NCI-H2107 (cell line): ENCODE results near the gene KLC1.
A peak's percentile ranks its signal among the peaks of the same experiment; 100 is the strongest.

ENCODE experiments used
- DNase-seq: peaks from one replicate; lab custom pipeline; 2025; lab: John Stamatoyannopoulos, UW

The KLC1 gene

DNA sequence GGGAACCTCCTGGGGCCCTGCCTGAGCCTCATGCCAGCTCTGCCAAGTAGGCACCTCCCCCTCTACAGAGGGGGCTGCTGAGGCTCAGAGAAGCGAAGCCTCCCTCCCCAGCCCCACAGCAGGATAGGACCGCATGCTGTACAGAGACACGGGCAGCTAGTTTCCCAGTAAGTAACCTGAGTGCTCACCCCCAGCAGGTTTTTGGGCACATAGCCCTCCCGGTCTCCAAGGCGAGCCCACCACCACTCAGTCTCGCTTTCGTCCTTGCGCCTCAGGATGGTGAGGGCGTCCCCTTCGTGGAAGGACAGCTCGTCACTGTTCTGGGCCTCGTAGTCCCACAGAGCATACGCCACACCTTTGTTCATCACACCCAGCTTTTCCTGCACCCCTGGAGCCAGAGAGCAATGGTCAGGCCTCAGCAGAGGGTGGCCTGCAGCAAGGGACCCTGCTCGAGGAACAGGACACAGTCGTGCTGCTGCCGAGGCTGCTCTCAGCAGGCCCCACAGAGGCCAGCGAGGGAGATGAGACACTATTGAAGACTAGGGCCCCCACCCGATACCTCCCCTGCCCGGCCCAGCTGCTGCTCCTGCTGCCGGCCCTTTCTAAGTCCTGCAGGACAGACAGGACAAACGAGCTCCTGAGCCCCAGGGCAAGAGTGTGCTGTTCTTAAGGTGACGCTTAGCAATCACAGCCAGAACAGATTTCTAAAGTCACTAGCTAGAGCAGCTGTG is 107.0 kb downstream of the KLC1 start:
- DNase-seq: no peak

DNA sequence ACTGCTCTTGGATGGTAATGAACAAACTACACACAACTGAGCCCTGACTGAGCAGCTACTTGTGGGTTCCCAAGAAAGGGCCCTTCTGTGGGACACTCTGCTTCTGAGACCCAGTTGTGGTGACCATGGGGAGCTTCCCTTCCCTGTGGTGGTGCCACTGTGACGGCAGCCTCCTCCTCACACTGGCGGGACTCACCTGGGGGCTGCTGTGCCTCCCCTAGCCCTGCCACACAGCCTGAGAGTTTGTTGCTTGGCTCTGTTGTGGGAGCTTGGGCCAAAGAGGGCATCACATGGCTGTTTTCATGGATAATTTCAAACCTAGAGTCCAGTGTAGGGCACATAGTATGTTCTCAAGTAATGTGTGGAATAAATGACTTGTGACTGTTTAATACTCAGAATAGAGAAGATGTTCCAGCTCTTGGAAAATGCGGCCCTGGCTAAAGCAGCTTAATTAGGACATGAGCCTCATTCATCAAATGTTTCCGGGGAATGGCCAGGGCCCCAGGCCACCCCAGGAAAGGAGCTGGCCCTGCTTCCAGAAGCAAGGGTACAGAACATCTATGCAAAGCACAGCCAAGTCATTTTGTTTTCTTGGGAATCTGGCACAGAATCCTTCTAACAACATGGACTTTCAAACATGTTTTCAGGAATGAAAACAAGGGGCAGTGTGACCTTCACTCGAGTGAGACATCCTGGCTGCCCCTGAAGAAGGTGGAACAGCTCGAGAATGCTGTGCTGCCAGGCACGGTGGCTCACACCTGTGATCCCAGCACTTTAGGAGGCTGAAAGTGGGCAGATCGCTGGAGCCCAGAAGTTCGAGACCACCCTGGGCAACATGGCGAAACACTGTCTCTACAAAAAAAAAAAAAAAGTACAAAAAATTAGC is 107.8 kb downstream of the KLC1 start:
- DNase-seq: no peak

DNA sequence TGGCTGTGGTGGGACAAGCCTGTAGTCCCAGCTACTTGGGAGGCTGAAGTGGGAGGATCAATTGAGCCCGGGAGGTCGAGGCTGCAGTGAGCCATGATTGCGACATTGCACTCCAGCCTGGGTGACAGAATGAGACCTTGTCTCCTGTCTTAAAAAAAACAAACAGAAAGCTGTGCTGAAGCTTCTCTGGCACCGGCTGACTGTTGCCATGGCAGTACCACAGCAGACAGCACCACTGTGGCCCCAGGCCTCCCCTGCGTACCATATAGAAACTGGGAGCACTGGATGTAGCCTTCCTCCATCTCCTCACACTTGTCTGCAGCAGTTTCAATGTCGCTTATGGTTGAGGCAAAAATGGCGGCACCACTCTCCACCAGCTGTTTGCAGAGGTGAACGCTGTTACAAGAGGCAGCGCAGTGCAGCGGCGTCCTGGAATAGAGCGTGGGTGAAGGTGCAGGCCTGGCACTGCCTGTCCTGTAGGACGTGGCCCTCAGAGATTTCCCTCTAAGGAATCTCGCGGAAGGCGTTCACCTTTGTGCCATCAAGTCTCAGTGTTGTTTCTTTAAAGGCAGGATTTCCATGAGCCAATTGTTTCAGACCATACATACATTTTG is 108.5 kb downstream of the KLC1 start:
- DNase-seq: no peak

DNA sequence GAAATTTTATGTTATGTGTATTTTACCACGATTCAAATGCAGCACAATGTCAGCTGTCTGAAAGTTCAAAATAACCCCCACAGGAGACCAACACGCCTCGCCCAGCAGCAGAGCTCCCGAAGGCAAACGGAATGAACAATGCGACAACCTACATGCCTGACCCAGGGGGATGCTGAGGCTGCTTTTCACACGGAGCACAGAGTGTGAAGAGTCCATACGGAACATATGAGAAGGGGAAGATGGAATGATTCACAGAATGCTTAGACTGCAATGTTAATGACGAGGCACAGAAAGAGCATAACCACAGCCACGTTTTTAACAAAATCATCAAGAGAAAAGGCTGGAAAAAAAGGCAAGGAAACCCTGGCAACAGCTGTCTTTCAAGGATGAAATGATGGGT is 109.2 kb downstream of the KLC1 start:
- DNase-seq: no peak

DNA sequence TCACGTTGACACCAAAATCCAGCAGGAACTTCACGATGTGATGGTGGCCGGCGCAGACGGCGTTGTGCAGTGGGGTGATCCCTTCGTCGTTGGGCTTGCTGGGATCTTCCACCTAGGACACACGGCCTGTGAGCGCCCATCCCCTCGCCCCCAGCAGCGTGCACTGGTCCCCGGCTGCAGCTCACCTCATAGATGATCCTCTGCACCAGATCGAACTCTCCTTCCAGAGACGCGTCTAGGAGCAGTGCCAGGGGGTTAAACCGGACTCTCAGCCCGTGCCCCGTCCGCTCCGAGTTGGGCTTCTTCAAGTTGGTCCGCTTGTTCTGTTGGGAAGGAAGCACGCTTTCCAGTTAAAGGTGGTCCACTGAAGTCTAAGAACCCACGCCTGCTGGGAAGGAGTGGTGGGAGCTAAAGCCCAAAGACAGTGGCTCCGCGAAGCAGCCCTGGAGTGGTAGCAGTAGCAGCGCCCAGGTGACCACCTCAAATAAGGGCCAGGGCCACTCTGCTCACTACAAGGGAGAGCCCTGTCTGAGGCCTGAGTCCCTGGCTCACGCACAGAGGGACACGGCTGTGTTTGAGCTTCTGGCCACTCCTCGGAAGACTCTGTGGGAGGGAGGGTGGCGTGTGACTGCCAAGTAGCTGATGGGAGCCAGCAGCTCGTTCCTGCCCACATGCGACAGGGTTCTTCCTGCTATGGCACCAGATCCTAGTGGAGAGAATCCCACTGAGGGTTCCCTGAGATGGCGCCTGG is 109.9 kb downstream of the KLC1 start:
- no peak for DNase-seq

DNA sequence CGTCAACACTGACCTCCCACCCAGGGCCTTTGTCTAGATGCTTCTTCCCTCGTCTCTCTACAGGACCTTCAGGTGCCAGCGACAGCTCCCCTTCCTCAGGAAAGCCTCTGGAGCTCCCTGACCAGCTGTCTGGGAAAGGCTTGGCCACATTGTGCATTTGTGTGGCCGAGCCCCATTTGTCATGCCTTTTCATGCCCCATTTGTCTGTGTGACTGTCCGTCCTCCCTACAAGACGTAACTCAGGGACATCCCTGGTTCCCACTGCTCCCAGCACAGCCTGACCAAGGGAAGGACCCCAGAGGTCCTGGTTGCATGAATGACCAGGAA is 110.4 kb downstream of the KLC1 start:
- no peak for DNase-seq

DNA sequence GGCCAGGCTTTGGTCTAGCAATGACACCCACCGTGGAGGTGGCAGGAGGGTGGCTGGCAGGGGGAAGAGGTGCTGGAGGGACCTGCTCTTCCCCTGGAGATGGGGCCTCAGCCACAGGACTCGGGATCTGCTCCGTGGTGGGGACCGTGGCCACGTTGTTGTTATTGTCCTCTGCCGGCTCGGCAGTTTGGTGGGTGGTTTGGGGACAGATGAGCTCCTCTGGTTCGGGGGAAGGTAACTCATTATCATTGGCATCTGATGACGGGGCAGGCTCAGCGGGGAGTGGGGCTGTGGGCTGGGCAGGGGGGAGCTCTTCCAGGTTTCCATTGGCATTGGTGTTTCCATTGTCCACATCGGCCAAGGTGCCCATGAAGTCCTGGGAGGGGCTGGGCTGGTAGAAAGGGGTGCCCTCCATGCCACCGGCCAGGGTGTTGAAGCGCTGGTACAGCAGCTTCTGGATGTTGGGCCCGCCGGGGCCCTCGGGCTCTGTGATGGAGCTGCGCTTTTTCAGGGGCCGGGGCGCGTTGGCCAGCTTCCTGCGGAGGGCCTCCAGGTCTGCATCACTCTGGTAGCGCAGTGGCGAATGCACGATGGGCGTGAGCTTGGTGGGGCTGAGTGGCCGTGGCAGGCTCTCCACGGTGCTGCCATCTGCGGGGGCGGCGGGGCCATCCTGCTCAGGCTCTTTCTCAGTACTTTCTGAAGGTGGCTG is 110.9 kb downstream of the KLC1 start:
- DNase-seq: no peak

DNA sequence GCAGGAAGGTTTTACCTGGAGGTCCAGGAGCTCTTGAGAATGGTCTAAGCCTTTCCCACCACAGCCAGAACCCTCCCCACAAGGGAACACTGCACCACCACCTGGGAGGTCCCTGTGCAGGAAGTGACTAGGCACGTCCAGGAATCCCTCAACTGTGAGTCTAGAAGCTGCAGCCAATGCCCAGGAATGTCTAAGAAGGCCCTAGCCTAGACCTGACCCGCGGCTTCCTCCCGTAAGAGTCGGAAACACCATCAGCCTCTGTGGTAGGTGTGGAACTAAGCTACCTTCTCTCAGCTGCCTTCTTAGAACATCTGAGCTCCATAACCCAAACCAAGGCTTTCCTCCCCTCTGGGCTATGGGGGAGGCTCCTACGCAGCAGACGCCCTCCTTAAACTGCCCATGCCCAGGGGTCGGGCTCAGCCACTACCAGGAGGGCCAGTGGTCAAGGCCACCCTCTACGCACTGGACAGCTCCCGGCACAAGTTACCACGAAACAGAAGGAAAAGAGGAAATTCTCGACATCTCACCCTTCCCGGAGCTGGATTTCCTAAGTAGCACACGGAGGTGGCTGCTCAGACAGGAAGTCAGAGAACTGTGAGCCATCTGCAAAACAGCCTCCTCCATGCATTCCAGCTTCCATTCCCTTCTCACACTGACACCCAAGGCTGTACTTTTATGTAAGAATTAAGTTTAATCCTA is 112.1 kb downstream of the KLC1 start:
- no peak for DNase-seq

DNA sequence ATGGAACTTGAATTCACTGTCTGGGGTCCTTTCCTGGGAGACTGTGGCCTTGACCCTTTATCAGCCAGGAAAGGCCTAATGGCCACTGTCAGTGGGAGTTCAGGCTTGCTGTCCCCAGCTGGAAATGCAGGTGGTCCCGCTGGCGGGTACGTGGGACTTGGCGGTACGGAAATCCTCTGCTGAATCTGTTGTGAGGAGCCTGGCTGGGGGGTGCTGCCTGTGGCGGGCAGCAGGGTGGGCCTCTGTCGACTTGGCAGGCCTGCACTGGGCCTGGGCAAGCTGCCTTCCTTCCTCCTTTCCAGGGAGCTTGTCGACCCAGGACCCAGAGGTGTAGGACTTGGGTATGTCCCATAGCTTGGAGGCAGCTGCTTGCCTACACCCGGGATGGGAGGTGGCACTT is 112.9 kb downstream of the KLC1 start:
- DNase-seq: no peak

DNA sequence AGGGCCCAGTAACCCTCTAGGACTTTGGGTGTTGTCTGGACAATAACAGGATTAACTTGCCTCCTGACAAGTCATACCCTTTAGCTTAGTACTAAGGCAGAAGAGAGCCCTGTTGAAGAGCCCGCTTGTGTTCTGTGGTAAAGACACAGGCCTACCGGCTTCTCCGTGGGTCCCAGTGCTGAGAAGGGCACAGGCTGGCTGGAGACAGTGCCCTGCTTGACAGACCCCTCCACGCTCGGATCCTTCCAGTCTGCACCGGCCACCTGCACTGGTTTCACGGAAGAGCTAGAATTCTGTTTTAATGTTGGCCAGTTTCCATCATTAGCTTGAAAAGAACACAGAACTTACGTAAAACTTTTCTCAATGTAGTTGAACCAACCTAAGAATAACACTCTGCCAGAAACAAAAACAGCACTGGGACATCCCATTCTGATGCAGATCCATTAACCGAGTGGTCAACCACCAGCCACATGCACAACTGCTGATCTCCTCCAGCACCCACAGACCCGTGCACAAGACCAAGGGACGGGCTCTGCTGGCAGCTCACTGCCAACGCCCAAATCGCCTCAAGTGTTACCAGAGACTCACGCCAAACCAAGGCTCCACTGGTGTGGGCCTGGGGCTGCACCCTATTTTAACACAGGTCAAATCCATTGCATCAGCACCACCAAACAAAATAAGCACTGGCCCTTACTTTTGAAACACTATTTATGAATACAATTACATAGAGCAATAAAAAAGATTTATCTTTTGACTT is 113.7 kb downstream of the KLC1 start:
- DNase-seq: no peak

DNA sequence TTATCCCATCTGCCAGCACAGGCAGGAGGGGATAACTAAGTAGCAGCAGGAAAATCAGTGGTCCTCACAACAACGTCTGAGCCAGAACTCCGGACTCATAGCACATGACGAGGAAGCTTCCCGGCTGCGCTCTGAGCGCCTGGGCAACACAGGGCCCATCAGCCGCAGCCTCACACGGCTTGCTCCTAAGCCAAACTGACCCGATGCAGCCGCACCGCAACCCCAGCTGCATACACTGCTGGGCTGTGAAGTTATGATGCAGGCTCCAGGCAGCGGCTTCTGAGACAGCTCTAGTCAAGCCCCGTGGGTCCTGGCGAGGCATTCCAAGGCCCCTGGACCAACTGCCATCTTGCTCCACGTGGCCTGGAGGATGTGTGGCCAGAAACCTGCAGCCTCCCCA is 114.7 kb downstream of the KLC1 start:
- DNase-seq: no peak

DNA sequence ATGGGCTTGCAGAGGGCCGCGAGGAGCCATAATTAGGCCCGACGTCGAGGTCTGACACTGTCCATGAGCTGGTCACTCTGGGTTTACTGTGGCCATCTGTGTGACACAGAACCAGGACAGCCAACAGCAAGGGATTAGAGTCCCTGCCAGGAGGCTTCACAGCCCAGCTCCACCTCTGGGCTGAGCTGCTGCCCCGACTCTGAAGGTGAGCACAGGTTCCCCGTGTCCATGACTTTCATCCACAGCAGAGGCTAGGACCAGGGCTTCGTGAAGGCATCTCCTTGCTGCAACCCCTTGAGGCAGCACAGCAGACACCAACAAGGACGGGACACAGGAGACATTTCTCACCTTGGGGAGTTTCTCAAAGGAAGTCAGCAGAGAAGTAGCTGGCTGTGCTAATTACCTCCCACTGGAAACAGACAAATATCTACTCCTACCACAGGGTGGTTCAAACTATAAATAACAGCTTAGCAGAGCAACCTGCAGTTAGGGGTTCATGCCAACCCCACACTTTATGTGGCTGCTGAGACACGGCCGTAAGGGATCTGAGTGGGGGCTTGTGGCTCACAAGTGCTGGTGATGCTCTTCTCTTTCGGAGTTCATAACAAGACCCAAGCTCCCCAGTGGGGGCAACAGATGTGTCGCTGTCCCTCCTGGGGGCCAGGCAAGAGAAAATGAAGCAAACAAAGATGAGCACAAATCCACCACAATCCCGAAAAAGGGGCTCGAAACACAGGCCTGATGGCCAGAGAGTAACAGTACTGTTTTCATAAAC is 115.8 kb downstream of the KLC1 start:
- no peak for DNase-seq

DNA sequence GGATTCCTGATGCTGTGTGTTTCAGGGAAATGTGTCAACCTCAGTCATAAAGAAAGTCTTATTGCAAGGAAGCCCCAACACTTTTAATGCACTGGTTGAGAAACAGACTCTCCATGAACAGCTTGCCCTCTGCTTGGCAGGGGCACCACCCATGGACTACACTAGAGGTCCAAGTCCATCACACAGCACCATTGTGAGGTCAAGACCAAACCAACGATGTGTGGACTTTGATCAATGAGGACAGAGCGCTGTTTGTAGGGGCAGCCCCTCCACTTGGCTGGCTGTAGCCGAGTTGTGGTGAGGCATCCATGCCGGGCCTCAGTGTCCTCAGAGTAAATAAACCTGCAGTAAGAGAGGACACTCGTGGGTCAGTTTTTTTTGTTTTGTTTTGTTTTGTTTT is 116.4 kb downstream of the KLC1 start:
- DNase-seq: no peak

DNA sequence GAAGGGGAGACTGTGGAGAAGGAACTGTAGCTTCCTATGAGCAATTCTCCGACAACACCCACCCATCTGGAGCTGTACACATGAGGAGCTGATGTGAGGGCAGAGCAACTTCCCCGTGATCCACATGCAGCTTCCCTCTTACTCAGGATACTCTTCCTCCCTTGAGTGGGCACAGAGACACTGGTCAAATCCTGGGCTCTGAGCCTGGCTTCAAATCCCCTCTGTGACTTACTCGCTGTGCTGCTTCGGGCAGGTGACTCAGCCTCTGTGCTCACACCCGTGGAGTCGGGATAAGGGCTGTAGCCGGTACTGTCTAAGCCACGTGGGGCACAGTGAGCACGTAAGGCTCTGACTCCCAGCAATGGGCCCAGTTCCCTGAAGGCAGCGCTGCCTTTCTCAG is 117.7 kb downstream of the KLC1 start:
- DNase-seq: no peak

DNA sequence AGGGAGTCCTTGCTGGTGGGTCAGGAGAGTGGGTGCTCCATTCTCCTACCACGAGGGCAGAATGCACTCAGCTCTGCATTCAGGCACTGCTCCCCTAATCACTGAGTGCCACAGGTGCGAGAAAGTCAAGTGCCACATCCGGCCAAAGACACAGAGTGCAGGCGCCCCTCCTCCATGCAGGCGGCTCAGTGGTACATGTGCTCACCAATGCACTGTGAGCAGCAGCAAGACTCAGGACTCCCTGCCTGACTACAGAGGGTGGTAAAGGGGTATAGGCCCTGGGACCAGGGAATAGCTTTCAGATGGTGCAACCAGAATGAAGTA is 119.5 kb downstream of the KLC1 start:
- DNase-seq: peak; percentile 11

DNA sequence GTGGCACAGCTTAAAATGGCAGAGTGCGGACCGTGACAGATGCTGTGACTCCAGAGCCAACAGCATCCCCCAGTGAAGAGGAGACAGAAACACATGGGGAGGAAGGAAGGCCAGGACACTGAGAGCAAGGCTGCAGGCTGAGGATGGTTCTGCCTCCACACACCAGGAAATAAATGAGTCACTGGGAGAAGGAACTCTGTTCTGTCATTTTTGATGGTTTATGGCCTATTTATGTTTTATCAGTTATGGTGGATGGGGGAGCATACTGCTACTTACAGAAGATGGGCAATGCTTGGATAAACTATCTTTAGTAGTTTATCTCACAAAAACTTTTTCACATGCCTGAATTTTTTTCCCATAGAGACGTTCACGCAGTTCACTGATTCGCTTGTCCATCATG is 120.4 kb downstream of the KLC1 start:
- DNase-seq: no peak

DNA sequence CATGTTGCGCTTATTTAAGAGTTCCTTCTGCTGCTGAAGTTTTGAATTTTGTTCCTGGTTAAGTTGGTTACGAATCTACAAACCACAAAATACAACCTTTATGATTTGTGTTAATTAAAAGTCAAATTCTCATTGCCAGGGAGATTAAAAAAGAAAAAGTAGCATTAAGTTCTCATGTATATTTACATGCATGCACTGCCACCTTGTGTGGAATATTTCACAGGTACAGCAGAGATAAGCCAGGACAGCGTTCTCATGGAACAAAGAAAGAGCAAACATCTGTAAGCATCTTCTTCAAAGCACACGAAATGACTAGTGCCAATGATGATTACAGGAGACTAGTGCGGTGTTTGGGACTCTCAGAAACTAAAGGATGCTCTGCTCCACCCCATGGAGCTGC is 120.8 kb downstream of the KLC1 start:
- no peak for DNase-seq
